ENCODE measurements around the gene FNDC3B.

GRCh38 chr3:172150913-172151650 is 111.7 kb downstream of the FNDC3B start:
- TF ChIP-seq DPF2 (IDR thresholded peaks at IDR 0.05) = no peak
- no peak for TF ChIP-seq ZNF384 (IDR thresholded peaks at IDR 0.05; ENCODE audit: low read depth, low read length)
- no peak for TF ChIP-seq CBX2 (IDR thresholded peaks at IDR 0.05; ENCODE audit: insufficient read depth, low read length, poor library complexity, severe bottlenecking)
- no peak for TF ChIP-seq CTCF (IDR thresholded peaks at IDR 0.05 in 2 of 3, conservative IDR thresholded peaks at IDR 0.05 in 1 of 3; ENCODE audit: insufficient read depth in 2 of 3, low read depth in 1 of 3, low read length in 3 of 3)
